RWPE1 (cell line): ENCODE data around the gene RIOK2.

Source experiments
- CTCF ChIA-PET: fragments of 350-600 bp; sonication (Branson Sonifier 250); formaldehyde crosslinking; extraction: SDS; loops from one replicate; lab custom pipeline; 2021; lab: Yijun Ruan, JAX
- POLR2A ChIA-PET: fragments of 400-600 bp; formaldehyde crosslinking; extraction: SDS; loops from one replicate; lab custom pipeline; 2020; ENCODE audit warnings: antibody characterized with exemption; ENCODE audit not compliant: low non-redundant PET; lab: Yijun Ruan, JAX
- DNase-seq: peaks from one replicate; pipeline ENCODE4 v3.0.0; 2012; ENCODE audit warnings: low spot score
- H3K27ac ChIP-seq: fragments of 450-650 bp; 2 replicates; pipeline ENCODE4 v1.5.1; 2017
- CTCF ChIP-seq: fragments of 450-650 bp; conservative IDR thresholded peaks from 2 replicates; pipeline ENCODE4 v1.5.1; 2017; ENCODE audit warnings: low read depth, mild to moderate bottlenecking

The RIOK2 gene

DNA sequence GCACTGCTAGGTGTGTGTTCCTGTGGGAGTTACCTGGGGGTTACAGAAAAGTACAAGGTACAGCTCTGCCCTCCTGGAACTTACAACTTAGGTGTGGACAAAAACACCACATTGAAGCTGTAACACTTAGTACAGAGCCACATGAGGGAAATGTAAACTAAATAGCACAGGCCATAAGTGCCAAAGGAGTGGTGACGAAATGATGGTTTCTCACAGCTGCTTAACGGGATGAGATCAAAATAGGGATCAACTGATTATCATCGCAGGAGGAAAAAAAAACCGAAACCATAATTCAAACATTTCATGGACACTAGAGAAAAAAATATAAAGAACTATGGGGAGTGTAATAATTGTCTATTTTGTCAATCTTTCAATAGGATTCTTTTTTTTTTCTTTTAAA lies 46.6 kb downstream of the RIOK2 start:
- ChIA-PET POLR2A (no interaction called here), CTCF (no interaction called here)
- DNase-seq, result no peak
- no peak for TF ChIP-seq CTCF
- no peak overlapping the region for H3K27ac ChIP-seq

GRCh38 chr5:97135868-97136267 lies 47.2 kb downstream of the RIOK2 start:
- no peak for DNase-seq

GRCh38 chr5:97134634-97135033 lies 48.4 kb downstream of the RIOK2 start:
- H3K27ac ChIP-seq, result no peak overlapping the region
- DNase-seq, result no peak
- ChIA-PET POLR2A (no interaction called here), CTCF (no interaction called here)
- TF ChIP-seq CTCF, result no peak

More at GRCh38 chr5:97135868-97136267, 47.2 kb downstream of the RIOK2 start:
- no peak overlapping the region for H3K27ac ChIP-seq
- CTCF ChIA-PET, result no interaction called here
- POLR2A ChIA-PET, result no interaction called here
- TF ChIP-seq CTCF, result no peak

DNA sequence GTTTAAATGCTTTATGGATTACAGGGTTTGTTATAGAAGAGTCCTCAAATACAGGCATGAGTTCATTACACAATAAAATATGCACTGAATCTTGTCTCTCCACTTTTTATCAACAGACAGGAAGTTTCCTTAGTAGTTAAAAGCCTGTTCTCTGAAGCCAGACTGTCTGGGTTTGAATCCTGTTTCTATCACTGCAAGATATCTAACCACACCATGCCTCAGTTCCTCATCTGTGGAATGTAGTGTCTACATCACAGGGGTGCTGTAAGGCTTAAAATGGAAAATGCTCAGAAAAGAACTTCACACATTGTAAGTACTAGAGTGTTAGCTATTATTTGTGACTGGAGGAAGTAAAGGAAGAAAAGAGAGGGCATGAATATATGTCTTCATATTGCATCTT lies 49.9 kb downstream of the RIOK2 start:
- POLR2A ChIA-PET, result no interaction called here
- H3K27ac ChIP-seq, result no peak overlapping the region
- CTCF ChIA-PET, result no interaction called here
- no peak for DNase-seq
- no peak for TF ChIP-seq CTCF

DNA sequence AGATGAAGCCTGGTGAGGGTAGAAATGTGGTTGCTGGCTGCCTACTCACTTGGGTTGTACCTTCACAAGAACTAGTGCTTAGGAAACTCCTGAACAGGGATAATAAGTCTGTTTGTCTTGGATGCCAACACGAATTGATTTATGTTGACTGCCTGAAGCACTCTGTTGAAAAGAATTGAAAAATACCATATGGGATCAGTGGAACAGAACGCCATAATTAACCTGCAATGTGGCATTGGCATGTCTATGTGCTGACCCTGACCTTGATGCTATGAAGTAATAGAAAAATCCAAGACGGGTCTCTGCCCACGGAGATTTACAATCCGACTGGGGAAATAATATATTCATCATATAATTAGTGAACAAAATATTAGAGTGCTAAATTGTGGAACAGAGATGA lies 51.1 kb downstream of the RIOK2 start:
- ChIA-PET CTCF (interaction anchor here (0.7 kb wide), 1 partner anchor 1156 kb away, joined by 3 read pairs; no protein-coding TSS in a partner anchor), POLR2A (no interaction called here)
- no peak for TF ChIP-seq CTCF
- no peak overlapping the region for H3K27ac ChIP-seq
- DNase-seq, result no peak

- no peak for DNase-seq
- H3K27ac ChIP-seq, result no peak overlapping the region
- no peak for TF ChIP-seq CTCF
- ChIA-PET POLR2A (no interaction called here), CTCF (interaction anchor here (0.7 to 1.1 kb wide), 4 partner anchors 12 to 1155 kb away, joined by 3 read pairs; no protein-coding TSS in a partner anchor)
Measured at GRCh38 chr5:97131139-97131710, 51.8 kb downstream of the RIOK2 start.
